ENCODE data around the gene LCLAT1. TPM values are rescaled to one million over a fixed set of nuclear protein-coding genes. Genes with fewer than 3 reads are reported as not detected.

LCLAT1 gene
- total and polyA plus RNA-seq, 12 donors, result 1.9 to 23.0 (median 14.6) TPM

GRCh38 chr2:30454571-30454970, 7.5 kb downstream of the LCLAT1 start:
- no peak for TF ChIP-seq CTCF (IDR thresholded peaks at IDR 0.05)
- no peak for TF ChIP-seq POLR2A (IDR thresholded peaks at IDR 0.05)
- Histone ChIP-seq H3K9me3 (replicated peaks in 1 of 3) (no peaks in the 10 kb centered on the region), H3K4me1 (replicated peaks in 1 of 2) (no peaks in the 10 kb centered on the region), H3K27ac (no peak overlapping the region), H3K4me3 (no peak overlapping the region), H3K27me3 (no peaks in the 10 kb centered on the region), H3K36me3 (replicated peaks in 1 of 2) (no peaks in the 10 kb centered on the region)
- no peak for DNase-seq
- WGBS, 4 donors, result 87 to 90% (median 88%) methylated on average over 6 of the region's 6 CpGs
- intact Hi-C loops (cut with DNase I), result no loop called here

GRCh38 chr2:30455114-30455738, 8.2 kb downstream of the LCLAT1 start:
- Histone ChIP-seq H3K4me1 (replicated peaks in 1 of 2) (no peaks in the 10 kb centered on the region), H3K27me3 (no peaks in the 10 kb centered on the region), H3K36me3 (replicated peaks in 1 of 2) (no peaks in the 10 kb centered on the region), H3K9me3 (replicated peaks in 1 of 3) (no peaks in the 10 kb centered on the region), H3K27ac (no peak overlapping the region), H3K4me3 (no peak overlapping the region)
- 65 to 76% (median 70%) methylated on average over 7 of the region's 7 CpGs for WGBS, 4 donors
- DNase-seq, result no peak
- intact Hi-C loops (cut with DNase I), result no loop called here
- TF ChIP-seq CTCF (IDR thresholded peaks at IDR 0.05) (no peak), POLR2A (IDR thresholded peaks at IDR 0.05) (no peak)

- H3K9me3 ChIP-seq (replicated peaks in 1 of 3), result no peaks in the 10 kb centered on the region
- no peak overlapping the region for H3K27ac ChIP-seq
- no peak overlapping the region for H3K4me3 ChIP-seq
- no peaks in the 10 kb centered on the region for H3K27me3 ChIP-seq
- DNase-seq, result no peak
- intact Hi-C loops (cut with DNase I), result no loop called here
- H3K4me1 ChIP-seq (replicated peaks in 1 of 2), result no peaks in the 10 kb centered on the region
- no peak for TF ChIP-seq POLR2A (IDR thresholded peaks at IDR 0.05)
- no peak for TF ChIP-seq CTCF (IDR thresholded peaks at IDR 0.05)
- whole genome bisulfite sequencing, 4 donors, result 100% methylated on average over 2 of the region's 2 CpGs
- no peaks in the 10 kb centered on the region for H3K36me3 ChIP-seq (replicated peaks in 1 of 2)
These were observed 9.1 kb downstream of the LCLAT1 start for GRCh38 chr2:30456106-30456505.

GRCh38 chr2:30456579-30456978, 9.5 kb downstream of the LCLAT1 start:
- DNase-seq, result no peak
- Histone ChIP-seq H3K36me3 (replicated peaks in 1 of 2) (no peaks in the 10 kb centered on the region), H3K4me1 (replicated peaks in 1 of 2) (no peaks in the 10 kb centered on the region), H3K27me3 (no peaks in the 10 kb centered on the region), H3K27ac (no peak overlapping the region), H3K9me3 (replicated peaks in 1 of 3) (no peaks in the 10 kb centered on the region), H3K4me3 (no peak overlapping the region)
- TF ChIP-seq POLR2A (IDR thresholded peaks at IDR 0.05) (no peak), CTCF (IDR thresholded peaks at IDR 0.05) (no peak)
- intact Hi-C loops (cut with DNase I), result no loop called here
- WGBS, 4 donors, result 91 to 98% (median 97%) methylated on average over 2 of the region's 2 CpGs

Data from adrenal gland (tissue), 12 donors.